Measurements from ENCODE around the gene MAP3K3.

The MAP3K3 gene

GRCh38 chr17:63740464-63741142 lies 118.4 kb downstream of the MAP3K3 start:
- Histone ChIP-seq H3F3A (ENCODE audit: insufficient read depth) (peaks cover 30% of the 10 kb centered on the region), H3K9me2 (replicated peaks; ENCODE audit: insufficient read depth, low read length) (no peaks in the 10 kb centered on the region), H3K36me3 (ENCODE audit: low read length) (peaks cover 2% of the 10 kb centered on the region; the same call in 1 of the 2 replicates), H3K9me3 (ENCODE audit: insufficient read depth, low read length) (no peaks in the 10 kb centered on the region), H3K79me2 (ENCODE audit: insufficient read depth, low read length) (peaks cover 26% of the 10 kb centered on the region), H3K27me3 (ENCODE audit: low read length) (no peaks in the 10 kb centered on the region), H3K27ac (ENCODE audit: low read depth, low read length) (peak overlapping the region; percentile 72), H3K4me3 (ENCODE audit: insufficient read depth, low read length, poor library complexity, severe bottlenecking) (peak overlapping the region; percentile 95), H2AFZ (ENCODE audit: low read depth, low read length, severe bottlenecking) (peak overlapping the region; percentile 69), H4K20me1 (ENCODE audit: low read depth, low read length) (no peaks in the 10 kb centered on the region), H3K4me2 (ENCODE audit: low read depth, low read length, poor library complexity, severe bottlenecking) (peak overlapping the region; percentile 93), H3K9ac (ENCODE audit: low read length) (peak overlapping the region; percentile 96)
- TF ChIP-seq EZH2phosphoT487 (conservative IDR thresholded peaks at IDR 0.05; ENCODE audit: low read length) = no peak
- TF ChIP-seq CTCF (IDR thresholded peaks at IDR 0.05; ENCODE audit: insufficient read depth, low read length, poor library complexity, severe bottlenecking) = no peak

DNA sequence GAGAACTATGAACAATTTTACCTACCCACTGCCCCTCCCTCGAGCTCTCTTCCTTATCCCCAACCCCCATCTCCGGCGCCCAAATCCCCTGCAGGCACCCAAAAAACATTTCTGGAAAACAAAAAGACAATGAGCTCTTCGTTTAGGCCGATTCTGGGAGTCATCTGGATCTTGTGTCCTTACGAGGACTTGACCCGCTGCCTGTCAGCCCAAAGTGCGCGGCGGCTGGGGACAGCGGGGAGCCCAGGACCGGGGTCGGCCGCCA lies 118.9 kb downstream of the MAP3K3 start:
- Histone ChIP-seq H4K20me1 (ENCODE audit: low read depth, low read length) (no peaks in the 10 kb centered on the region), H3K9me3 (ENCODE audit: insufficient read depth, low read length) (no peaks in the 10 kb centered on the region), H3K79me2 (ENCODE audit: insufficient read depth, low read length) (peaks cover 26% of the 10 kb centered on the region), H2AFZ (ENCODE audit: low read depth, low read length, severe bottlenecking) (peak overlapping the region; percentile 69), H3K4me2 (ENCODE audit: low read depth, low read length, poor library complexity, severe bottlenecking) (peak overlapping the region; percentile 93), H3K4me3 (ENCODE audit: insufficient read depth, low read length, poor library complexity, severe bottlenecking) (peak overlapping the region; percentile 95), H3K9me2 (replicated peaks; ENCODE audit: insufficient read depth, low read length) (no peaks in the 10 kb centered on the region), H3K27ac (ENCODE audit: low read depth, low read length) (peak overlapping the region; percentile 72), H3K36me3 (ENCODE audit: low read length) (peaks cover 7% of the 10 kb centered on the region; the same call in 1 of the 2 replicates), H3K9ac (ENCODE audit: low read length) (peak overlapping the region; percentile 96), H3K27me3 (ENCODE audit: low read length) (no peaks in the 10 kb centered on the region), H3F3A (ENCODE audit: insufficient read depth) (peaks cover 35% of the 10 kb centered on the region)
- TF ChIP-seq EZH2phosphoT487 (conservative IDR thresholded peaks at IDR 0.05; ENCODE audit: low read length) = no peak
- no peak for TF ChIP-seq CTCF (IDR thresholded peaks at IDR 0.05; ENCODE audit: insufficient read depth, low read length, poor library complexity, severe bottlenecking)

- Histone ChIP-seq H3F3A (ENCODE audit: insufficient read depth) (peaks cover 40% of the 10 kb centered on the region), H3K4me3 (ENCODE audit: insufficient read depth, low read length, poor library complexity, severe bottlenecking) (peak within 1 kb of the TSS; percentile 95), H2AFZ (ENCODE audit: low read depth, low read length, severe bottlenecking) (peak within 1 kb of the TSS; percentile 69)
Measured at GRCh38 chr17:63741408-63742173, 119.4 kb downstream of the MAP3K3 start, which contains the start of gene STRADA. Gene STRADA, minus strand, starts transcription at chr17:63741799. Its CDS starts 13,430 bp downstream, at chr17:63728369.

More at GRCh38 chr17:63741408-63742173, 119.4 kb downstream of the MAP3K3 start, which contains the start of gene STRADA:
- Histone ChIP-seq H4K20me1 (ENCODE audit: low read depth, low read length) (no peaks in the 10 kb centered on the region), H3K79me2 (ENCODE audit: insufficient read depth, low read length) (peaks cover 21% of the 10 kb centered on the region), H3K36me3 (ENCODE audit: low read length) (peaks cover 10% of the 10 kb centered on the region), H3K4me2 (ENCODE audit: low read depth, low read length, poor library complexity, severe bottlenecking) (peak within 1 kb of the TSS; percentile 93), H3K27me3 (ENCODE audit: low read length) (no peaks in the 10 kb centered on the region), H3K9ac (ENCODE audit: low read length) (peak within 1 kb of the TSS; percentile 96), H3K9me3 (ENCODE audit: insufficient read depth, low read length) (no peaks in the 10 kb centered on the region), H3K9me2 (replicated peaks; ENCODE audit: insufficient read depth, low read length) (no peaks in the 10 kb centered on the region), H3K27ac (ENCODE audit: low read depth, low read length) (peak within 1 kb of the TSS; percentile 92)
- TF ChIP-seq CTCF (IDR thresholded peaks at IDR 0.05; ENCODE audit: insufficient read depth, low read length, poor library complexity, severe bottlenecking) (no peak), EZH2phosphoT487 (conservative IDR thresholded peaks at IDR 0.05; ENCODE audit: low read length) (no peak)
